HG03097 (cell line): ENCODE measurements around the gene SLC22A4.

ENCODE experiments used
- ATAC-seq: cut with Tn5 transposase; IDR thresholded peaks from one replicate; pipeline ENCODE4 v1.9.1; 2021; ENCODE audit not compliant: unreplicated experiment, low FRiP score

The SLC22A4 gene

GRCh38 chr5:132389051-132389331 is 94.8 kb downstream of the SLC22A4 start:
- no peak for ATAC-seq

GRCh38 chr5:132389585-132390286 is 95.5 kb downstream of the SLC22A4 start:
- no peak for ATAC-seq

- ATAC-seq = no peak
Measured at GRCh38 chr5:132391247-132391646, 97.1 kb downstream of the SLC22A4 start.

- ATAC-seq = no peak
Measured at GRCh38 chr5:132391870-132392269, 97.7 kb downstream of the SLC22A4 start.

- no peak for ATAC-seq
Measured at GRCh38 chr5:132392411-132392810, 98.2 kb downstream of the SLC22A4 start.

GRCh38 chr5:132392978-132393825 is 99.0 kb downstream of the SLC22A4 start:
- ATAC-seq = no peak
